HFFc6 (cell line): ENCODE measurements around the gene NAPG. TPM values are rescaled to one million over a fixed set of nuclear protein-coding genes. Genes with fewer than 3 reads are reported as not detected.

Source experiments
- DNase-seq: peaks from one replicate; pipeline ENCODE4 v3.0.0-alpha.2; 2018
- H3K27ac Mint-ChIP-seq: 2 replicates; pipeline ENCODE4 v1.8.0; 2020; ENCODE audit warnings: mild to moderate bottlenecking, mixed read lengths
- H3K27me3 Mint-ChIP-seq: 2 replicates; pipeline ENCODE4 v1.8.0; 2021; ENCODE audit warnings: mild to moderate bottlenecking, moderate library complexity, mixed read lengths; ENCODE audit not compliant: insufficient read depth
- H3K36me3 Mint-ChIP-seq: 2 replicates; pipeline ENCODE4 v1.8.0; 2021; ENCODE audit warnings: low read depth, mixed read lengths
- H3K4me1 Mint-ChIP-seq: 2 replicates; pipeline ENCODE4 v1.8.0; 2020; ENCODE audit warnings: low read depth, mixed read lengths
- H3K4me3 Mint-ChIP-seq: 2 replicates; pipeline ENCODE4 v1.8.0; 2020; ENCODE audit warnings: mild to moderate bottlenecking, moderate library complexity, mixed read lengths
- H3K9me3 Mint-ChIP-seq: 2 replicates; pipeline ENCODE4 v1.8.0; 2020; ENCODE audit warnings: mild to moderate bottlenecking, mixed read lengths
- total RNA-seq, 6 experiments: library from RNA; stranded (reverse); fragmentation: NEBNext Ultra II Directional; extraction: Animal tissue kit (Norgen Biotek cat#: 25700); gene quantifications; 2 replicates in 1 of 6; 3 replicates in 5 of 6; pipeline ENCODE4 v1.2.3, GENCODE V29; 2021
- TF ChIP-seq, protein P1 (sequence below): fragments of 200-600 bp; sonication (generic); IDR thresholded peaks from 2 replicates; pipeline ENCODE4 v1.5.0; 2021; ENCODE audit warnings: antibody characterized with exemption, mild to moderate bottlenecking

NAPG gene
- total RNA-seq, 6 experiments from 2014 or later: 35.1 to 40.2 (median 37.9) TPM

DNA sequence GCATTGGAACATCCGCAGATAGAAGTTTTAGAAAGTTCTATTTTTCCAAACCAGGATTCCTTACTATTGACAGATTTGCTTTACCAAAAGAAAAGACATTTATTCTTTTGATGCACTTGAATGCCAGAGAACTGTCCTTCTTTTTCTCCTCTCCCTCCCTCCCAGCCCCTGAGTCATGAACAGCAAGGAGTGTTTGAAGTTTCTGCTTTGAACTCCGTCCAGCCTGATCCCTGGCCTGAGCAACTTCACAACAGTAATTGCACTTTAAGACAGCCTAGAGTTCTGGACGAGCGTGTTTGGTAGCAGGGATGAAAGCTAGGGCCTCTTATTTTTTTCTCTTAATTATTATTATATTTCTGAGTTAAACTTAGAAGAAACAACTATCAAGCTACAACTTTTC, 37.8 kb upstream of the NAPG start:
- TF ChIP-seq, protein P1, sequence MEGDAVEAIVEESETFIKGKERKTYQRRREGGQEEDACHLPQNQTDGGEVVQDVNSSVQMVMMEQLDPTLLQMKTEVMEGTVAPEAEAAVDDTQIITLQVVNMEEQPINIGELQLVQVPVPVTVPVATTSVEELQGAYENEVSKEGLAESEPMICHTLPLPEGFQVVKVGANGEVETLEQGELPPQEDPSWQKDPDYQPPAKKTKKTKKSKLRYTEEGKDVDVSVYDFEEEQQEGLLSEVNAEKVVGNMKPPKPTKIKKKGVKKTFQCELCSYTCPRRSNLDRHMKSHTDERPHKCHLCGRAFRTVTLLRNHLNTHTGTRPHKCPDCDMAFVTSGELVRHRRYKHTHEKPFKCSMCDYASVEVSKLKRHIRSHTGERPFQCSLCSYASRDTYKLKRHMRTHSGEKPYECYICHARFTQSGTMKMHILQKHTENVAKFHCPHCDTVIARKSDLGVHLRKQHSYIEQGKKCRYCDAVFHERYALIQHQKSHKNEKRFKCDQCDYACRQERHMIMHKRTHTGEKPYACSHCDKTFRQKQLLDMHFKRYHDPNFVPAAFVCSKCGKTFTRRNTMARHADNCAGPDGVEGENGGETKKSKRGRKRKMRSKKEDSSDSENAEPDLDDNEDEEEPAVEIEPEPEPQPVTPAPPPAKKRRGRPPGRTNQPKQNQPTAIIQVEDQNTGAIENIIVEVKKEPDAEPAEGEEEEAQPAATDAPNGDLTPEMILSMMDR: no peak
- DNase-seq: no peak
- no peaks in the 10 kb centered on the region for H3K36me3 Mint-ChIP-seq
- no peak overlapping the region for H3K27ac Mint-ChIP-seq
- peaks cover 17% of the 10 kb centered on the region for H3K27me3 Mint-ChIP-seq
- no peaks in the 10 kb centered on the region for H3K4me1 Mint-ChIP-seq
- no peaks in the 10 kb centered on the region for H3K9me3 Mint-ChIP-seq
- no peak overlapping the region for H3K4me3 Mint-ChIP-seq

DNA sequence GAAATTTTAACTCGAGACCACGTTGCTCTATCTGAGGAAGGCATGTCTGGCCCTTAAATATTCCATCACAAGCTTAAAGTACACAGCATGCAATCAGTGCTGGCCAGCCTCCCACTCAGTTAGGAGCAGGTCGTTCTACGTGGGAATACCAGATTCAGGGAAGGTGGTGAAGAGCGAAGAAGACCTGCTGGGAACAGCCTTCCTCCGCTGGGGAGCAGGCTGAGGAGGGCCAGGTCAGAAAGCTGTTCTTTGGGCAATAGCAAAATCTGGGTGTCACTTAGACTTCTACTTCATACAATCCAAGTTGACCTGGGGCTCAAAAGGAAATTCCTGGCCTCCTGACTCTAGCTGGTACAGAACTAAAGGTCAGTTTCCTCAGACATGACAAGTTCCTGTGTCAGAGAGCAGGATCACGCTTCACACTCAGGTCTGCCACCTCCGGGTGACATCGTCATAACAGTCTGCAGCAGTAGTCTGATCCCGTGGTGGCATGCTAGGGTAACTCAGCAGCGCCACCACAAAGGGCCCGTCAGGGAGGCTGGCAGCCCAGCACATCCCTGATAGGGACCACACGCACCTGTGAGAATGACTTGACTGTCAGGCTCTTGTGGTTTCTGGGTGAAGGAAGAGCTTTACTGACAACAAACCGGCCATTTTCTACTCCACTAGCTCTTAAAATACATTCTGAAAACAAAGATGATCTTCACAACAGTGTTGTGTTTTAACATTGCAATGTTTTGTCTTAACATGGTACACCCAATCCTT, 35.2 kb upstream of the NAPG start:
- Mint-ChIP-seq H3K27ac (no peak overlapping the region), H3K4me1 (no peaks in the 10 kb centered on the region), H3K9me3 (no peaks in the 10 kb centered on the region), H3K4me3 (no peak overlapping the region), H3K36me3 (no peaks in the 10 kb centered on the region), H3K27me3 (peaks cover 26% of the 10 kb centered on the region)
- TF ChIP-seq, protein P1: no peak
- DNase-seq: no peak

DNA sequence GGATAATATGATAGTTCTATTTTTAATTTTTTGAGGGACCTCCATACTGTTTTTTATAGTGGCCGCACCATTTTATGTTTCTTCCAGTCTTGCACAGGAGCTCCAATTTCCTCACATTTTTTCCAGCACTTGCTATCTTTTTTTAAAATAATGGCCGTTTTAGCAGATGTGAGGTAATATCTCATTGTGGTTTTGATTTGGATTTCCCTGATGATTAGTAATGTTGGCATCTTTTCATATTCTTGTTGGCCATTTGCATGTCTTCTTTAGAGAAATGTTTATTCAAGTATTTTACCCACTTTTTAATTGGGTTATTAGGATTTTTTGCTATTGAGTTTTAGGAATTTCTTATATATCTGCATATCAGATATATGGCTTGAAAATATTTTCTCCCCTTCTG, 29.9 kb upstream of the NAPG start:
- no peaks in the 10 kb centered on the region for H3K9me3 Mint-ChIP-seq
- H3K4me3 Mint-ChIP-seq: no peak overlapping the region
- no peaks in the 10 kb centered on the region for H3K4me1 Mint-ChIP-seq
- TF ChIP-seq, protein P1: no peak
- DNase-seq: no peak
- H3K27me3 Mint-ChIP-seq: peaks cover 16% of the 10 kb centered on the region
- H3K36me3 Mint-ChIP-seq: no peaks in the 10 kb centered on the region
- H3K27ac Mint-ChIP-seq: no peak overlapping the region

DNA sequence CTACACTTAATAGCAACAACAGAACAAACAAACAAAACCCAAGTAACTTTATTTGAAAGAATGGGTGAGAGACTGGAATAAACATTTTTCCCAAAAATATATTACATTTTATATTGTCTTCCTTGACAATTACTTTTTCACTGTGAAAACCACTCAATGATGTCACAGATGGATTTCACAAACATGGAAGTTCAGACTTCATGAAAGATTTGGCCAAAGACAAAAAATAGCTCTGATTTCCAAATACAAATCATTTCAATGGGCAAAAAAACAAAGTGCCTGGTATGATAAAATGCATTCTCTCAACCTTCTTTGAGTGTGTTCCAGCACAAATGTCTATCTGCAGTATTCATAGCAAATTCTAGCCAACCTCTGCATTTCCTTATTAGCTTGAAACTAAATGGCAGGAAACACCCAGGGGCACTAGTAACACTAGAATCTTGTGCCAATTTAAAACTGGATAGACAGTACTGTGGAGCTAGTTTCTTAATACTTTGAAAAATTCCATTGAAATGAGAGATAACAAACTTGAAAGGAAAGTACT, 28.5 kb upstream of the NAPG start:
- TF ChIP-seq, protein P1: no peak
- no peaks in the 10 kb centered on the region for H3K36me3 Mint-ChIP-seq
- peaks cover 15% of the 10 kb centered on the region for H3K27me3 Mint-ChIP-seq
- no peak overlapping the region for H3K27ac Mint-ChIP-seq
- H3K4me3 Mint-ChIP-seq: no peak overlapping the region
- no peaks in the 10 kb centered on the region for H3K9me3 Mint-ChIP-seq
- H3K4me1 Mint-ChIP-seq: no peaks in the 10 kb centered on the region
- DNase-seq: no peak

DNA sequence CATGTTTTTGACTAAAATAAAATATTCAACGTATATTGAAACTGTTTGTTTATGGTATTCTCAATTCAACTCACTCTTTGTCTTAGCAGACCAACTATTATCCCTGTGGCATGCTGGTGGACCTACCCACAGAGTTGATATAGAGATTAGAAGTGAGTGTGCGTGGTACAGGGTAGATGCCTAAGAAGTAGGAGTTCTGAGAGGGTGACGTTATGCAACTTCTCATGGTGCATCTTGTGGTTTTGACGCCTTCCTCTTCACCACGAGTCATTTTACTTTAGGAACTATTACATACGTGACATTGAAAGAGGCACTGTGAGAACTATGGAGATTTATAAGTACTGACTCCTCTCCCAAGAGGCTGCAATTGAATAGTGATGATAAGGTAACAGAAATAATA, 26.6 kb upstream of the NAPG start:
- peaks cover 6% of the 10 kb centered on the region for H3K27me3 Mint-ChIP-seq
- no peak overlapping the region for H3K4me3 Mint-ChIP-seq
- no peaks in the 10 kb centered on the region for H3K4me1 Mint-ChIP-seq

More for the DNA sequence above, 26.6 kb upstream of the NAPG start:
- no peak for DNase-seq
- H3K36me3 Mint-ChIP-seq: no peaks in the 10 kb centered on the region
- TF ChIP-seq, protein P1: no peak
- no peak overlapping the region for H3K27ac Mint-ChIP-seq
- H3K9me3 Mint-ChIP-seq: no peaks in the 10 kb centered on the region
